NCI-H2196 treated with DMSO at 0.1 percent for 48 hours (cell line): ENCODE measurements around the gene VWA7.
"Not testable (repeated sequence)": the region's sequence is repeated elsewhere in the genome, so short reads cannot be mapped to it uniquely, and the experiment has no call there.

Experiments
- DNase-seq: peaks from one replicate; lab custom pipeline; 2025; ENCODE audit not compliant: unreplicated experiment; lab: John Stamatoyannopoulos, UW

The VWA7 gene

GRCh38 chr6:31805939-31806469 lies 28.9 kb upstream of the VWA7 start:
- no peak for DNase-seq

GRCh38 chr6:31801031-31801927 lies 24.2 kb upstream of the VWA7 start:
- DNase-seq, result not testable (repeated sequence)

GRCh38 chr6:31799781-31800180 lies 22.7 kb upstream of the VWA7 start:
- no peak for DNase-seq

- no peak for DNase-seq
Observed at GRCh38 chr6:31797588-31797987, 20.5 kb upstream of the VWA7 start.

- no peak for DNase-seq
Observed at GRCh38 chr6:31796993-31797385, 19.9 kb upstream of the VWA7 start.

- DNase-seq, result peak; percentile 84
Observed at GRCh38 chr6:31795616-31796298, 18.6 kb upstream of the VWA7 start, which contains the start of gene VARS1. Gene VARS1 (minus strand): TSS chr6:31795752. CDS start chr6:31795217, 535 bp downstream.

- no peak for DNase-seq
Observed at GRCh38 chr6:31794866-31795615, 17.9 kb upstream of the VWA7 start.

GRCh38 chr6:31794294-31794865 lies 17.3 kb upstream of the VWA7 start:
- DNase-seq, result no peak

GRCh38 chr6:31793927-31794245 lies 16.8 kb upstream of the VWA7 start:
- DNase-seq, result not testable (repeated sequence)

- no peak for DNase-seq
Observed at GRCh38 chr6:31792761-31793171, 15.6 kb upstream of the VWA7 start.

- no peak for DNase-seq
Observed at GRCh38 chr6:31792090-31792374, 14.9 kb upstream of the VWA7 start.

GRCh38 chr6:31791324-31792089 lies 14.4 kb upstream of the VWA7 start:
- no peak for DNase-seq

- no peak for DNase-seq
Observed at GRCh38 chr6:31785475-31785874, 8.3 kb upstream of the VWA7 start.

GRCh38 chr6:31784098-31784925 lies 7.2 kb upstream of the VWA7 start:
- no peak for DNase-seq

- no peak for DNase-seq
Observed at GRCh38 chr6:31782126-31782855, 5.2 kb upstream of the VWA7 start.

- DNase-seq, result no peak
Observed at GRCh38 chr6:31781244-31782125, 4.4 kb upstream of the VWA7 start.

GRCh38 chr6:31780507-31781243 lies 3.5 kb upstream of the VWA7 start:
- no peak for DNase-seq
